ENCODE data around the gene CALCB.

The CALCB gene

GRCh38 chr11:15074206-15075161 lies 1.1 kb downstream of the CALCB start:
- FAIRE-seq, result no peak

- no peak for FAIRE-seq
Measured at GRCh38 chr11:15075162-15075526, 1.8 kb downstream of the CALCB start.

GRCh38 chr11:15091175-15091574 lies 17.8 kb downstream of the CALCB start:
- FAIRE-seq, result no peak

GRCh38 chr11:15091625-15092024 lies 18.2 kb downstream of the CALCB start:
- FAIRE-seq, result no peak

- no peak for FAIRE-seq
Measured at GRCh38 chr11:15093432-15093831, 20.0 kb downstream of the CALCB start.

GRCh38 chr11:15095736-15096228 lies 22.4 kb downstream of the CALCB start:
- FAIRE-seq, result no peak

GRCh38 chr11:15097411-15097810 lies 24.0 kb downstream of the CALCB start:
- no peak for FAIRE-seq

- no peak for FAIRE-seq
Measured at GRCh38 chr11:15099267-15099666, 25.9 kb downstream of the CALCB start.

- FAIRE-seq, result peak; percentile 30
Measured at GRCh38 chr11:15101072-15101709, 27.8 kb downstream of the CALCB start.

- no peak for FAIRE-seq
Measured at GRCh38 chr11:15104166-15104565, 30.8 kb downstream of the CALCB start.

GRCh38 chr11:15106201-15106965 lies 33.0 kb downstream of the CALCB start:
- FAIRE-seq, result no peak

GRCh38 chr11:15107730-15108515 lies 34.5 kb downstream of the CALCB start:
- no peak for FAIRE-seq

GRCh38 chr11:15108592-15109130 lies 35.3 kb downstream of the CALCB start:
- FAIRE-seq, result no peak

GRCh38 chr11:15109602-15110001 lies 36.2 kb downstream of the CALCB start:
- FAIRE-seq, result no peak

- FAIRE-seq, result no peak
Measured at GRCh38 chr11:15111215-15111614, 37.8 kb downstream of the CALCB start.

- FAIRE-seq, result no peak
Measured at GRCh38 chr11:15112131-15112541, 38.7 kb downstream of the CALCB start.

- FAIRE-seq, result no peak
Measured at GRCh38 chr11:15113381-15113780, 40.0 kb downstream of the CALCB start.

- no peak for FAIRE-seq
Measured at GRCh38 chr11:15114501-15115475, 41.4 kb downstream of the CALCB start, which contains the start of gene INSC. INSC (plus strand) TSS chr11:15114923; CDS start chr11:15149175, 34,252 bp downstream.

- FAIRE-seq, result no peak
Measured at GRCh38 chr11:15115686-15116085, 42.3 kb downstream of the CALCB start.

GRCh38 chr11:15117751-15118150 lies 44.4 kb downstream of the CALCB start:
- FAIRE-seq, result no peak

GRCh38 chr11:15118431-15118830 lies 45.0 kb downstream of the CALCB start:
- FAIRE-seq, result no peak
